SK-N-SH (cell line): ENCODE measurements around the gene RNF217.

Experiments
- CTCF ChIP-seq: fragments of 200-600 bp; sonication (generic); IDR thresholded peaks from 2 replicates; pipeline ENCODE4 v1.6.1; 2017; ENCODE audit warnings: antibody characterized with exemption, mild to moderate bottlenecking, moderate library complexity
- EZH2phosphoT487 ChIP-seq: fragments of 200-600 bp; sonication (generic); IDR thresholded peaks from 2 replicates; pipeline ENCODE4 v1.6.1; 2017; ENCODE audit warnings: low read depth, mixed run types, mild to moderate bottlenecking, antibody characterized with exemption, moderate library complexity, borderline replicate concordance
- POLR2AphosphoS5 ChIP-seq: IDR thresholded peaks from 2 replicates; pipeline ENCODE4 v1.6.1; 2012; ENCODE audit warnings: low read depth, low read length
- REST ChIP-seq: IDR thresholded peaks from 2 replicates; pipeline ENCODE4 v1.6.1; 2012; ENCODE audit warnings: mild to moderate bottlenecking, low read depth, low read length, moderate library complexity
- TCF12 ChIP-seq: IDR thresholded peaks from 2 replicates; pipeline ENCODE4 v1.4.0; 2012
- USF1 ChIP-seq: IDR thresholded peaks from 2 replicates; pipeline ENCODE4 v1.4.0; 2012; ENCODE audit warnings: low read depth, borderline replicate concordance

DNA sequence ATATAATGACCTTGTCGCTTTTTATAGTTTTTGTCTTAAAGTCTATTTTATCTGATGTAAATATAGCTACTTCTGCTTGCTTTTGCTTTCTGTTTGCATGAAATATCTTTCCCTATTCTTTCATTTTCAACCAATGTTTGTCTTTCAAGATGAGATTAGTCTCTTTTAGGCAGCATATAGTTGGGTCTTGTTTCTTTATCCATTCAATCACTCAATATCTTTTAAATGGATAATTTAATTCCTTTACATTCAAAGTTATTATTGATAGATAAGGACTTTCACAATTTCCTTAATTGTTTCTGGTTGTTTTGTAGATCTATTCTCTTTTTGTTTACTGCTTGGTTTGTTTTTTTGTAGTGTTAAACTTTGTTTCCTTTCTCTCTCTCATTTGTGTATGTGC is 147.8 kb downstream of the RNF217 start:
- no peak for TF ChIP-seq CTCF
- no peak for TF ChIP-seq TCF12
- TF ChIP-seq EZH2phosphoT487, result no peak
- TF ChIP-seq POLR2AphosphoS5, result no peak
- TF ChIP-seq USF1, result no peak
- no peak for TF ChIP-seq REST
